DMS153 (cell line): ENCODE data around the gene CLIC1.
A peak's percentile ranks its signal among the peaks of the same experiment; 100 is the strongest.

Experiments used
- DNase-seq: peaks from one replicate; lab custom pipeline; 2025; lab: John Stamatoyannopoulos, UW

The CLIC1 gene

DNA sequence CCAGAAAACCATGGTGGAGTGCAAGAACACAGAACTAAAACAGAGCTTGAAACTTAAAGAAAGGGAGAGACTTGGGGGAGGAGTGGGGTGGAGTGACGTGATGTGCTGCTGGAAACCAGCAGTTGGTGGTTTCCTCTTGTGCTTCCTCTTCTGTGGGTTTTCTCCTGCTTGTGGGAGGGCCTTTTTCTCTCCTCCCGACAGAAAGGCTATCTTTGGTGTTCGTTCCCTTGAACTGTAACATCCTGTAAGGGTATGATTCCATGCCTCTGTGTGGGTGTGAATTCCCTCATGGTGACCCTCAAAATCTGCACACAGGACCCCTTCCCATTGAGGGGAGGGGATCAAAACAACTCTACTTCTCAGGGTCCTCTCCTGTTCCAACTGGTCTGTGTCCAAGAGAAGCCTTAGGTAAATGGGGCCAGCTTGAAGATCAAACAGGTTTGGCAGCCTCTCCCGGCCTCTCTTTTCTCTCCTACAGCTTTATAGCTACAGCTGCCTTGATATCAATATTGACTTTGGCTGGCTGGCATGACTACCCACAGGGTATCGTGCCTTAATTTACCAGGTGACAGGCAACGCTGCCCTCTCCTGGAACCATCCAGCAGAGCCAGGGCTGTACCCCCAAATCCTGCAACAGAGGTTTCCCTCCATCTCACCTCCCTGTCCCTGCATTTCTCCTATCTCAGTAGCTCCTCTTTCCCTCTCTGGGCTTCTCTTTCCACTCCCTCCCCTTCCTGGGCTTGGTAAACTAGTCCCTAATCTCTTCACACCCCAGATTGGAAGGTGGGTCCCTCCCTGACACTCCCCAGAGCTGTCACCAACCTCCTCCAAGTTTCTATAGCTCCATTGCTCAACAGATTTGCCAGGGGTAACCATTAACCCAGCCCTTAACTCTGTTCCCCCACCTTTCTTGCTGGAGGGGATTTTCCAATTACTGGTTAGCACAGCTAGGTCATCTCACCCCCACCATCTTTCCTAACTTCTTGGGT lies 2.0 kb upstream of the CLIC1 start:
- peak; percentile 95 for DNase-seq

DNA sequence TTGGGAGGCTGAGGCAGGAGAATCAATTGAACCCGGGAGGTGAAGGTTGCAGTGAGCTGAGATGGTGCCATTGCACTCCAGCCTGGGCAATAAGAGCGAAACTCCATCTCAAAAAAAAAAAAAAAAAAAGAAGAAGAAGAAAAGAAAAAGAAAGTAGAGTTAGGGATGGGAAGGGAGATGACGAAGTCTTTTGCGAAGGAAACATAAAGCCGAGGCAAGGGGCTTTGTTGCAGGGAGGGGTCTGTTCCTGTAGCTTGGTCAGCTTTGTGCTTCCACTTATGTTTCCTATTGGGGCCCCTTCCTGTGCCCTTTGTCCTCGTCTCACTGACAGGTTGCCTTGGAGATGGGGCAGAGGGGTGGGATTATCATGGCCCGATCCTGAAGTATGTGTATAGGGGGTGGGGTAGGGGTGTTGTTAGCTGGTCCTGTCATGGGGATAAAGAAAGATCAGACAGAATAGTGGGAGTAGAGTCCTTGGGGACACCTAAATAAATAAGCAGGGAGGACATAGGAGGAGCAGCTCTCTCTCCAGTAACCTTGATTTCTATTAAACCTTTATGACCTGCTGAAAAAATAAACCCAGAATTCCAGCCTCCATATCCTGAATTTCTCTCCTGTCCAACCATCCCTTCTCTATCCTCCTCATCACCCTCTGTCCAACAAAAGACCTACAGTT lies 1.1 kb upstream of the CLIC1 start:
- DNase-seq, result peak; percentile 72

DNA sequence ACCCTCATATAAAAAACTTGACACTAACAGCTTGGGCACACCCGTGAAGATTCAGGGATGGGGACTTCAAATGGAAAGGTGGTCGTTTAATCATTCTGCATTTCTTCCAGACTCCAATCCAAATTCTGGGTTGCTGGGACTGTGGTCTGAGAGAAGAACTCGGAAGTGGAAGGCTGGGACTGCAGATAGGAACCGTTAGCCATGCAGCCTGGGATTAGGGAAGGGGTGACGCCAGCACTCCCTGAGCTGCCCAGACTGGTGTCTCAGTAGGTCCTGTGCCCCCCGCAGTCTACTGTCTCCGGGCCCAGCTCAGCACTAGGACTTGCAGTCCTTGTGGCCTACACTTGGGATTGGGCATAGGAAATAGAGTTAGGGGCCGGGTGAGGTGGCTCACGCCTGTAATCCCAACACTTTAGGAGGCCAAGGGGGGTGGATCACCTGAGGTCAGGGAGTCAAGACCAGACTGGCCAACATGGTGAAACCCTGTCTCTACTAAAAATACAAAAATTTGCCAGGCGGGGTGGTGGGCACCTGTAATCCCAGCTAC lies 511 bp upstream of the CLIC1 start:
- no peak for DNase-seq

DNA sequence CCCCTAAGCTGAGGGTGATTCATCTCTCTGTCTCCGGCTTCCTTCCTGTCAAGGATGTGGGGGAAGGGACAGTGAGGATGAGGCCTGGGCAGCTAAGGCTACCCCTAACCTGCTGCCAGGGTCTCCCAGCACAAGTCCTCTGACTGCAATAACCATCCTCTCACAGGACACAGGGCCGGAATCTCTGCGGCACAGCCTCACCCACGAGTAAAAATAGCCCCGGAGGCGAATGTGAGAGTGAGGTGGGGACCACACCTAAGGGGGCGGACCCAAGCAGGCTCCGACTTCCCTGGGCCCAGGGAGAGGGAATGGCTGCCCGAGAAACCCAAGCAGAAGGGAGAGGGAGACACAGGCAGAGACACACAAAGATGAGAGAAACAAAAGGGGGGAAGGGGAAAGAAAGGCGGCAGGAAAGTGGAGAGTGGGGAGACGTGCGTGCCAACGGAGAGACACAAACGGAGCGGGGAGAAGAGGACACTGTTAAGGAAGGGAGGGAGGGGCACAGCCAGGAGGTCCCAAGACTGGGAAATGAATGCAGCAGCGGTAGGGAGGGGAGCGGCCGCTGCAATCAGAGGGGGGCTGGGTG lies 1.4 kb downstream of the CLIC1 start:
- DNase-seq, result no peak

DNA sequence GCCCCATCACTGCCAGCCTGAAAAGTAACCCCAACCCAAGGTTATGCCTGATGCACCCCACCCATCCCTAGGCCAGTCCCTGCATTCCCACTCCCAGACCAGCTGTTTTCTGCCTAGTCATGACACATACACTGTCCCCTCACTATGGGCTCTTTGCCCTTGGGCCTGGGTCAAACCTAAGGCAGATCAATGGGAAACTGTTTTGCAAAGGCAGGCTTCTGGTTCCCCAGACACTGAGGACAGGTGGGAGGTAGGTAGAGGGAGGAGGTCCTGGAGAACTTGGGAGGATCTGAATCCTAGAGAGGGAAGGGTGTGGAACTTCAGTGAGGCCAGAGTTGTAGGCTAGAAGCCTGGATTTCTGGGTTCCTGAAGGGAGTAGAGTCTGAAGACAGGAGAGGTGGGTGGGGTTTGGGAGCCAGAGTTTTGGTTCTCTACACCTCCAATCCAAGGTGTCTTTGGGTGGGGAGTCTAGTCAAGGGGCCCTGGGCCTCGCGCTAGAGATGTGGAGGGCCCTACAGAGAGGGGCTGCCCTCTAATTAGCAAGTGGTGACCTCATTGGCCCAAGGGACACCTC lies 2.0 kb downstream of the CLIC1 start:
- DNase-seq, result no peak

DNA sequence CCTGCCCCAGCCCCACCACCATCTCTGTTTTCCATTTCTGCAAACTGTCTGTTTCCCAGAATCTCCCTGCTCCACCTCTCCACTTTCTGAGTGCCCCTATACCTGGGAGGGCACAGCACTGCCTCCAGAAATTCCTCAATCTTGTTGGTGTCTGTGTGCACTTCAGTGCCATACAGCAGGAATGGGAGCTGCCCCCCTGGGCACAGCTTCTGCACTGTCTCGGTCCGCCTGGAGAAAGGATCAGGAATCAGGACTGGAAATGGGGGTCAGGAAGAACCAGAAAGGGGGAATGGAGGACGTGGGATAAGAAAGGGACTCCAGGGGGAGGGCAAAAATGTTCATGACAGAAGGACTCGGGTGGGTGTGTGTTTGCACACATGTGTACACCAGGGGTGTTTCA lies 2.6 kb downstream of the CLIC1 start:
- no peak for DNase-seq

DNA sequence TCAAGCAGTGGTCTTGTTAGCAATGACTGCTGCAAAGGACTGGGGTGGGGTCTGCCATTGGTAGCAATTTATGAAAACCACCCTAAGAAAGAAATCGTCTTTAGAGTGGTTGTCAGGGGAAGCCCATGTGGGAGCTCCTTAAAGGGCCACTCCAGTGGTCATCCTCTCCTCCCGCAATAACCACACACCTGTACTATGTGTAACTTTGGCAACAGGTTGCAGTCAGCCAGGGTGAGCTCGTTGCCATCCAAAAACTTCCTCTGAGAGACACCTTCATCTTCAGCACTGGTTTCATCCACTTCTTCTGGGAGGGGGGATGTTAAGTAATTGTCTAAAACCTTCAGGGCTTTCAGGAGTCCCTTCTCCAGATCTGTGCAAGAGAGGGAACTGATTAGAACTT lies 4.3 kb downstream of the CLIC1 start:
- DNase-seq, result no peak

DNA sequence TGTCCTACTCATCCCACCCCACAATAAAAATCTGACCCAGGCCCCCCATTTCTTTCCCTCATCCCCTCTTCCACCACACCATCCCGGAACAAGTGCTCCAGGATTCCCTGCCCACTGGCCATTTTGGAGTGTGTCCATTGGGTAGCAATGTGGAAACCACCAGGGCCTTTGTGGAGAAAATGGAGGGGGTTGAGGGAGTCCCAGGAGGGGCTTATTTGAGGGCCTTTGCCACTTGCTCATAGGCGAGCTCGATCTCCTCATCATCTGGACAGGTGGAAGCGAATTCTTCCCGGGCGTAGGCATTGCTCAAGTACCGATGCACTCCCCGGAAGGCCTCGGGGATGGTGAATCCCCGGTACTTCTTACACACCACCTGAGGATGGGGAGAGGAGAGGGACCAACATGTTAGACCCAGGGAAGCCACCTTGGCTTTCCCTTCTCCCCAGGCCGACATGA lies 5.7 kb downstream of the CLIC1 start:
- DNase-seq, result no peak

DNA sequence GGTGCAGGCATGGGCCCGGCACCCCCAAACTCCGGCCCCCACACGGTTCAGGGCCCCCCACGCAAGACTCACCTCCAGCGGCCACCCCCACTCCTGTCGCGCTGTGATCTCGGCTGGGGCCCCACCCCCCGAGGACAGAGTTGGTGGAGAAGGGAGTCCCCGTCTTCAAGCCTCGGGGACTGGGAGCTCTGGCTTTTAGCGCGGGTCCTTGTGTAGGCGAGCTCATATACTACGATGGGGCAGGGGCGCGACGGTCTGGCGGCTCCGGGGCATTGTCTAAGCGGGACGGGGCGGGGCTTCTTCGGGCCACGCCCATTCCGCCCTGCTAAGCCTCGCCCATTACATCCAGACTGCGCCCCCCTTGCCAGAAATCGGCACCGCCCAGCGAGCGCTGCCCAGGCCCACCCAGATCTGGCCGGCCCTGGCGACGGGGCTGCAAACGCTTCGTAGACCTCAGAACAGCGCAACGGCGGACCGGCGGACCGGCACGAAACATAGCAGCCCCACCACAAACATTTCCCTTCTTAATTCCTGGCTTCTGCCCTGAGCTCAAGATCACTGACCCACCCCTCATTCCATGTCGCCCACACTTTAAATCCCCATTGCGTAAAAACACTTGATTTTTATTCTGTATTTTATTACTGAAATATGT lies 6.2 kb downstream of the CLIC1 start:
- peak; percentile 51 for DNase-seq

DNA sequence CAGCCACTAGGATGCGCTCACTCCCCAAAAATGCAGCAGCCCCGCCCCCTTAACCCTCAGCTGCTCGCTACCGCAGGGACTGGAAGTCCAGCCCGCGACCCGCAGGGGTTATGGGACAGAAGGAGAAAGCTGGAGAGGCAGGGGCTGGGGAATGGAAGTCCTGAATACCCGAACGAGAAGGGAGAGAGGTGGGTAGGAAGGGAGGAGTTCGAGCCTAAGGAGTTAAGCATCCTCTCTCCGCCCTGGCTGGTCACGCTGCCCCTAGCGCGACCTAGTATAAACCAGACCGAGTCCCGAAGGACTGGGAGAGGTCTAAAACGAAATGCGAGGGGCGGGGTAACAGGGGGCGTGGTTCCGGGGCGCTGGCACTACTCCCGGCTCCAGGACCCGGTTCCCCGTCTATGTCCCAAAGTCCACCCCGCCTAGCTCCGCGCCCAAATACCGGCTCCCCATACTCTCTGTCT lies 6.8 kb downstream of the CLIC1 start:
- DNase-seq, result peak; percentile 86

DNA sequence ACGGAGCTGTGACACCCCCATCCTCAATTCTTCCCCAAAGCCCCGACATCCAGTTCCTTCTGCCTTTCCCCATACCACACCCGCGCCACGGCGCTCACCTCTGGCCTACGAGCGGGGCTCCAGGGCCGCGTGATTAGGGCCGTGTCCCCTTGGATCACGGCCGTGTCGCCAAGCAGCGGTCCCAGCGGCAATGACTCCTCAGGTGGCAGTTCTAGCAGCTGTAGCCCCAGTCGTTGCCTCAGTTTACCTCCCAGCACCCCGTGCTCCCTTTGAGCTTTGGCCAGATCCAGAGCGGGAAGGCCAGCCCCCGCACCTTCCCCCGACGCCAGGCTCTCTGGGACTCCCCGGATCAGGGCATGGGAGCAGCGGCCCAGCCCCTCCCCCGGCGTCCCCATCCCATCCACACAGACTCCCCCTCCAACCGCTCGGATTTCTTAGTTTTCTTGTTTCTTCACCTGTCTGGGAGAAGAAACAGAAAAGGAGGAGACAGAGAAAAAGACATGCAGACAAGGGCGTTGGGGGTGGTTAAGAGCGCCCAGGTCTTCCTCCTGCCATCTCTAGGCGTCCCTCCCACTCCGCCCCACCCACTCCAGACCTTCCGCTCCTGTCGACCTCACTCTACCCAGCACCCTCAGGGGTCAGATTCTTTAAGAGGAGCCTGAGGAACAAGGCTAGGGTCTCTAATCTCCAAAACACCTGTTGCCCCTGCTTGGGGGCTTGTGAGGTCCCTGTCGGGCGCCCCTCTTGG lies 7.4 kb downstream of the CLIC1 start, which contains the start of gene DDAH2:
TSS of gene DDAH2 (minus strand) at position 533 of the 748 bp plus-strand sequence. CDS start at position 395, 138 bp downstream.
- DNase-seq, result no peak

DNA sequence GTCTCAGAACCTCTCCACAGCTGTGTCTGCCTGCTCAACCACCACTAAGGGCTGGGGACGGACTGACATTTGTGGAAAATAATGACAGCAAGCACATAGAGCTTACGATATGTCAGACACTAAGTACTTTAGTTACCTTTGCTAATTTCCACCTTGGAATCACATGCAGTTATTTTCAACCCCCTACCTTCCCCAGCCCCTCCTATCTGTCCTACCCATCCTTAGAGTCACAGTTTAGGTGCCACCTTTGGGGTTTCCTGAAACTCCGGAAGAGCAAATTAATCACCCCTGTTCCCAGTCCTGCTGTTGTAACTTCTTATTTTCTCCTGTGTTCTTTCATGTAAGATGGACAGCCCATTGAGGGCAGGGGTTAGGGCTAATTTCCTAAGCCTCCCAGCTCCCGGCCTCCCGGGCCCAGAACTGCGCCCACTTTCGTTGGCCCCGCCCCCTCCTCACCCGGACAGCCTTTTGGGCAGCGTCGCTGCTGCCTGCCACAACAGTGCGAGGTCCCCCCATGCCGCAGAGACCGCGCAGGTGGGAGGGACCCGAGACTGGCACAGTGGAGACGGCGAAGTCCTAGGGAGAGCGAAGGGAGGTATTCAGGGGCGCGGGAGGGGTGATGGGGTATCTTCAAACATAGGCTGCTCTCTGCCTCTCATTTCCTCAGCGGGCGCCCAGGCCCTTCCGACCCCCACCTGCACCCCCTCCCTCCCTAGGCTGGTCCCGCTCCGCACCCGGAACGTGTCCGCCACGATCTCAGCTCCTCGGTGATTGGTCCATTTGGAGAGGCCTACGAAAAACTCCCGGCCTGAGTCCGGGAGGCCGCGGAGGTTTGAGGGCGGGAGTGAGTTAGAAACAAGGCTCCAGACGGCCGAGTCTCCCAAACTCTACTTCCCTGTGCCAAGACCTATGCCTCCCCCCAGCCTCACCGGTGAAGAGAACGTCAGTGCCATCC lies 8.3 kb downstream of the CLIC1 start:
- DNase-seq, result no peak

DNA sequence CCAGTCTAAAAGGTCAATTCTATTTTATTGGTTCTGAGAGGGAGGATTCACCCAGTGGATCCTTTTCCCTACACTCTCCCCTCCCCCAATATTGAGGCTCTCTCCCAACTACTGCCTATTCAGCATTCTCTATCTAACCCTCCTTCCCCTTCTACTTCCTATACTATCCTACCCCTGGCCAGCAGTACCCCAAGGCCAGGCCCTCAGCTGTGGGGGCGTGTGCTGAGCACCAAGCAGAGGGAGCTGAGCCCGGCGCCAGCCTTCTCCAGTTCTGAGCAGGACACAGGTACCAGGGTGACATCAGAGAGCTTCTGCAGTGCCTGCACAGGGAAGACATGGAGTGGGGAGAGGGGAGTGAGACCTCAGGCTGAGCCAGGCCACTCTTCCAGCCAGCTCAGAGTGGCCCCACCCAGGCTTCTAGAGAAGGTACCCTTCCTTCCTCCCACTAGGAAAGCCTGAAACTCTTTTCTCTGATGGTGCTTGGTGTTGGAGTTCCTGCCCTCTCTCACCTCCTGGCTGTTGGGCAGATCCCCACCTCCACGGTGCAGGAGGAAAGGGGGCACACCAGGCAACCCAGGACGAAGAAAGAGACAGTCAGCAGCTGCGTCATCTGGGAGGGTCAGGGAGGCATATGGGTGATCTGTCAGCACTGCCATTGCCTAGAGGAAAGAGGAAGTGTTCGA lies 9.2 kb downstream of the CLIC1 start:
- DNase-seq, result no peak

DNA sequence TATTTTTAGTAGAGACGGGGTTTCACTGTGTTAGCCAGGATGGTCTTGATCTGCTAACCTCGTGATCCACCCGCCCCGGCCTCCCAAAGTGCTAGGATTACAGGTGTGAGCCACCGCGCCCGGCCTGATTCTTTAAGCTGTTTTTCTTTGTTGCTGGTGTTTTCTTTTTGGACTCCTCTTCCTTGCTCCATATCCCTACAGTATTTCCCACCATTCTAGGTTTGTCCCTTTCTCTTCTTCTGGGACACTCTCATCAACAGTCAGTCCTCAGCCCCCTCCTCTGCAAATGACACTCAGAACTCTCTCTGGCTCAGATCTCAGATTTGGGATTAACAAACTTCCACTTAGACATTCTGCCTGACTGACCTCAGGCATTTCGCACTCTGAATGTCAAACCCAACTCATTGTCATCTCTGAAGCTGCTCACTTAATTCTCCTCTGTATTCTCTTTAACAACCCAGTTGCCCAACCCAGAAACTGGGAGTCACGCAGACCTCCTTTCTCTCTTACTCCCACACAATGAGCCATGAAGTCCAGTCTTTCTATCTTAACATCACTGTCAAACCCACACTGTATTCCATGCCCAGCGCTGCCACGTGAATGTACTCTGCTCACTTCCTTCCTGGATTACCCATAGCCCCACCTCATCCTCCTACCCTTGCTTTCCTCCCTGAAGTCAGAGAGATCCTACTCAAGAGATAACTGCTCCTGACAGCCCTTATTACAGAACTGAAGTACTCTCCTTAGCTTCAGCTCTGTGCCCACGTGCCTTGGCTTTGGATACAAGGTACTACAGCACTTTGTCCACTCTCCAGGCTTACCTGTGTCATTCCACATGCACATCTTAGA lies 10.6 kb downstream of the CLIC1 start:
- DNase-seq, result no peak

DNA sequence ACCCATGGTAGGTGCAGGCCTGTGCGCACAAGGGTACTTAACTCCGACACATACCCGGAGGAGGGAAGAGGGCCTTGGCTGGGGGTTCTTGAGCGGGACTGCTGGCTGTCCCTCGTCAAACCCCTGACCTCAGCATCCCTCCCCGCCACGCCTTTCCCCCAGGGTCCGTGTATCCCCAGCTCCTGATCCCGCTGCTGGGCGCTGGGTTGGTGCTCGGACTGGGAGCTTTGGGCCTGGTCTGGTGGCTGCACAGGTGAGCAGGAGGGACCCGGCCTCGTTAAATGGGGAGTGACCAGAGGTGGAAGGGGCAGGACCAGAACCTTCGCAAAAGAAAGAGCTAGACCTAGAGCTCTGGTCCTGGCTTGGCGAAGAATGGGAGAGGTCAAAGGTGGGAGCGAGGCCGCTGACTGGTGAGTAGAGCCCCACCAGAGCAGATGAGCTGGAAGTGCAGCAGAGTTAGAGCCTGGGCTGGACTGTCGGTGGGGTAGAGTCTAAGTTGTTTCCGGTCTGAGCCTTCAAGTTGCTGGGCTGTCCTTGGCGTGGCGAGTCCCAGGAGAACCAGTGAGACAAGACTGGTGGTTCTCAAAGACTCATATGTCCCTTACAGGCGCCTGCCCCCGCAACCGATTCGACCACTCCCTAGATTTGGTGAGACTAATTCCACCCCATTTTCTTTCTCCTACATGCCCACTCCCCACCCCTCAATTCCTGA lies 12.2 kb downstream of the CLIC1 start:
- no peak for DNase-seq

DNA sequence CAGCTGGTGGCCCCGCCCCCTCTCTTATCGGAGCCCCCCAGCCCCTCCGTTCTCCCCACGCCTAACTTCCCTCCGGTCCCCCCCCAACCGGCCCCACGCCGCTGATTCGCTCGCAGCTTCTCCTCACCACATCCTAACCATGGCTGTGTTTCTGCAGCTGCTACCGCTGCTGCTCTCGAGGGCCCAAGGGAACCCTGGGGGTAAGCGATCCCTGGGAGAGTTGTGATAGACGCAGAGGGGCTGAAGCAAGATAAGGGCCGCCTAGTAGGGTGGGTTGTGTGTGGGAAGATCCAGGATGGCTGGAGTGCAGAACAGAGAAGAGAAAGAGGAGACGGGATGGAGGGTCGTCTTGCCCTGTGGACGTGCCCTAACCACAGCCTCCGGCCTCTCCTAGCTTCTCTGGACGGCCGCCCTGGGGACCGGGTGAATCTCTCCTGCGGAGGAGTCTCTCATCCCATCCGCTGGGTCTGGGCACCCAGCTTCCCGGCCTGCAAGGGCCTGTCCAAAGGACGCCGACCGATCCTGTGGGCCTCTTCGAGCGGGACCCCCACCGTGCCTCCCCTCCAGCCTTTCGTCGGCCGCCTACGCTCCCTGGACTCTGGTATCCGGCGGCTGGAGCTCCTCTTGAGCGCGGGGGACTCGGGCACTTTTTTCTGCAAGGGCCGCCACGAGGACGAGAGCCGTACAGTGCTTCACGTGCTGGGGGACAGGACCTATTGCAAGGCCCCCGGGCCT lies 12.9 kb downstream of the CLIC1 start, which contains the start of gene MPIG6B:
TSS of gene MPIG6B (plus strand) at position 129 of the 735 bp plus-strand sequence. CDS start at position 140, 11 bp downstream.
- DNase-seq, result no peak
